ENCODE results near the gene ATXN7L1.

DNA sequence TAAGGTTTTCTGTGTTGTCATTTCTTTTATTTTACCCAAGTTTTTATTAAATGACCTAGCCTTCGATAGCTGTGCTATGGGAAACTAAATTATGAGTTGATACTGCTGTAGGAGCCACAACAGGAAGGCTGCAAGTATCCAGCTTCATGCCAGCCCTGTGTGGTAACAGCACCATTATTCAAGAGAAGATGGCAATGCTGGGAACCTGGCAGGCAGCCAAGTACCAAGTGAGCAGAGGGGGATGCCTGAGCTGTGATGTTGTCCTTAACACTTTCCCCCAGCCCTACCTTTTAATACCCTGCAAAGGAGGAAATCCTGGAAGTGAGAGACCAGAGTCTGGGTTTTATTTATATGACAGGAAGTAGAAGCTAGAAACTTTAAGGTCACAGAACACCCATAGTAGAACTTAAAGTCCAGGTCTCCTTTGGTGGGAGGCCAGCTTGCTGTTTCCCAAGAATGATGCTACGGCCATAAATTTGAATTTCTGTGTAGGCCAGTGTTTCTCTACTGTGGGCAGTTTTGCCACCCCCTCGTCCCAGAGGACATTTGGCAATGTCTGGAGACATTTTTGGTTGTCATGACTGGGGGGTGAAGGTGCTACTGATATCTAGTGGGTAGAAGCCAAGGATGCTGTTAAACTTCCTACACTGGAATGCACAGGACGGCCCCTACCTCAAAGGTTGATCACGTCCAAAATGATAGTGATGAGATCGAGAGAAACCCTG lies 9.2 kb upstream of the ATXN7L1 start:
- TF ChIP-seq, protein P1, sequence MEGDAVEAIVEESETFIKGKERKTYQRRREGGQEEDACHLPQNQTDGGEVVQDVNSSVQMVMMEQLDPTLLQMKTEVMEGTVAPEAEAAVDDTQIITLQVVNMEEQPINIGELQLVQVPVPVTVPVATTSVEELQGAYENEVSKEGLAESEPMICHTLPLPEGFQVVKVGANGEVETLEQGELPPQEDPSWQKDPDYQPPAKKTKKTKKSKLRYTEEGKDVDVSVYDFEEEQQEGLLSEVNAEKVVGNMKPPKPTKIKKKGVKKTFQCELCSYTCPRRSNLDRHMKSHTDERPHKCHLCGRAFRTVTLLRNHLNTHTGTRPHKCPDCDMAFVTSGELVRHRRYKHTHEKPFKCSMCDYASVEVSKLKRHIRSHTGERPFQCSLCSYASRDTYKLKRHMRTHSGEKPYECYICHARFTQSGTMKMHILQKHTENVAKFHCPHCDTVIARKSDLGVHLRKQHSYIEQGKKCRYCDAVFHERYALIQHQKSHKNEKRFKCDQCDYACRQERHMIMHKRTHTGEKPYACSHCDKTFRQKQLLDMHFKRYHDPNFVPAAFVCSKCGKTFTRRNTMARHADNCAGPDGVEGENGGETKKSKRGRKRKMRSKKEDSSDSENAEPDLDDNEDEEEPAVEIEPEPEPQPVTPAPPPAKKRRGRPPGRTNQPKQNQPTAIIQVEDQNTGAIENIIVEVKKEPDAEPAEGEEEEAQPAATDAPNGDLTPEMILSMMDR (conservative IDR thresholded peaks at IDR 0.05): no peak
- TF ChIP-seq EZH2 (IDR thresholded peaks at IDR 0.05; ENCODE audit: low read depth): no peak
